Muscle of leg (tissue), 11 donors: ENCODE results near the gene ATP9A. TPM values are rescaled to one million over a fixed set of nuclear protein-coding genes. Genes with fewer than 3 reads are reported as not detected.
"Not testable (repeated sequence)": the region's sequence is repeated elsewhere in the genome, so short reads cannot be mapped to it uniquely, and the experiment has no call there.

Source experiments
- DNase-seq: peaks from one replicate; pipeline ENCODE4 v3.0.0; 2013
- H3K27ac ChIP-seq: one replicate; pipeline ENCODE4 v1.5.1; 2013; ENCODE audit warnings: mild to moderate bottlenecking, low read length, control low read depth
- H3K27me3 ChIP-seq: one replicate; pipeline ENCODE4 v1.6.1; 2013; ENCODE audit warnings: low read length; ENCODE audit not compliant: control insufficient read depth, insufficient read depth
- H3K36me3 ChIP-seq: one replicate; pipeline ENCODE4 v1.6.1; 2013; ENCODE audit warnings: low read length; ENCODE audit not compliant: control insufficient read depth, insufficient read depth
- H3K4me1 ChIP-seq: one replicate; pipeline ENCODE4 v1.6.1; 2013; ENCODE audit warnings: low read length; ENCODE audit not compliant: control insufficient read depth, insufficient read depth
- H3K4me3 ChIP-seq: one replicate; pipeline ENCODE4 v1.5.1; 2013; ENCODE audit warnings: low read length, control low read depth
- H3K9me3 ChIP-seq: replicated peaks from 2 replicates; pipeline ENCODE4 v1.6.1; 2013; ENCODE audit warnings: low read depth, low read length; ENCODE audit not compliant: control insufficient read depth
- WGBS: methylation state at CpG from one replicate; pipeline ENCODE4 v1.1.5; 2013; ENCODE audit warnings: missing lambda C conversion rate; ENCODE audit not compliant: insufficient coverage; 5-methylcytosine and 5-hydroxymethylcytosine counted together
- polyA plus RNA-seq, 8 donors: library from polyadenylated mRNA; unstranded; fragments of 120-200 nt; gene quantifications; one replicate each; pipeline versions ENCODE4 v1.2.1 to v1.2.3, GENCODE V29; 2013; ENCODE audit warnings: inconsistent platforms in 1 of 8, low replicate concordance in 1 of 8; ENCODE audit not compliant: insufficient read length in 8 of 8, insufficient read depth in 1 of 8
- total RNA-seq: library from RNA; stranded (reverse); fragments of 120-200 nt; gene quantifications from one replicate; pipeline ENCODE4 v1.2.4, GENCODE V29; 2013

The ATP9A gene
- total and polyA plus RNA-seq, 9 donors, result 39.4 to 79.4 (median 49.0) TPM

DNA sequence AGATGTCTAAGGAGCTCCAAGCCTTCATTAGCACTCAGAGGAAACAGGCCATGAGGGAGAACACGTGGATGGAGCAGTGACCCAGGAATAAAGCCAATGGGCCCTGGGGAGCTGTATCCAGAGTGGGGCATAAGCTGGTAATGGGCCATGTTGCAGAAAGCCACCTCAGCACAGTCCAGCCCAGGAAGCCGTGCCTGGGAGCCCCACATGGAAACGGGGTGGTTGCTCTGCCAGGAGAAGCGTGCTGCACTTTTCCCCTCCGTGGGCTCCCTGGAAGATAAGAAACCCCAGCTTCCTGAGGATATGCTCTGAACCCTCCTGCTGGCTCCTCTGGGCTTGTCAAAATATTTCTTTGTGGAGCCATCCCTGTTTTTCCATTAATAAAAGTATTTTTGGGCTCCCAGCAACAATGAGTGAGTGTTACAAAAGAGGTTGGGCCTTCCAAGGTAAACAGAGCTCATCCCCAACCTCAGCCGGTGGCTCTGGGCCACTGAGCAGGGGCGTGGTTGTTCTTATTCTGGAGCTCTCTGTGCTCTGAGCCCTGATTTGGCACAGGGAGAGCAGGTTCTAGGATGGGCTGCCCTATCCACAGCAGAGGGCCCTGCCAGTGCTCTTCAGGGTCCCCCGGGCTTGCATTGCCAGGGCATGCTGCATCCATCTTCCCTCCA, 194.5 kb downstream of the ATP9A start:
- Histone ChIP-seq H3K4me3 (no peak overlapping the region), H3K27me3 (no peaks in the 10 kb centered on the region)
- 38% methylated on average over 8 of the region's 8 CpGs for WGBS

DNA sequence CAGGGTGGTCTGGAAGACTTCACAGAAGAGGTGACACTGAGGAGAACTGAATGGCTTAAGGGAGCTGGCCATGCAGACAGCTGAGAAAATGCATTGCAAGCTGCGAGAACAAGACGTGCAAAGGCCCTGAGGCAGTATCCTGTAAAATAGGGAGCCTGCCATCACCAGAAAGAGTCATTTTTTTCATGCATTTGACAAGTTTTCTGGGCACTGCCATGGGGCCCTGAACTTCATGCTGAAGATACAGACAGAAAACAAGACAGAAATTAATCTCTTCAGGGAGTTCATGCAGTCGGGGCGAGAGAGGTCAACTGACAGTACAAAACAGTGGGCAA, 196.8 kb downstream of the ATP9A start:
- 79% methylated on average over 4 of the region's 4 CpGs for WGBS
- Histone ChIP-seq H3K27ac (peak overlapping the region; percentile 94), H3K4me1 (peaks cover 21% of the 10 kb centered on the region)

More for the DNA sequence above, 194.5 kb downstream of the ATP9A start:
- Histone ChIP-seq H3K36me3 (no peaks in the 10 kb centered on the region), H3K27ac (no peak overlapping the region), H3K4me1 (peaks cover 21% of the 10 kb centered on the region), H3K9me3 (no peaks in the 10 kb centered on the region)
- DNase-seq, result peak; percentile 79

DNA sequence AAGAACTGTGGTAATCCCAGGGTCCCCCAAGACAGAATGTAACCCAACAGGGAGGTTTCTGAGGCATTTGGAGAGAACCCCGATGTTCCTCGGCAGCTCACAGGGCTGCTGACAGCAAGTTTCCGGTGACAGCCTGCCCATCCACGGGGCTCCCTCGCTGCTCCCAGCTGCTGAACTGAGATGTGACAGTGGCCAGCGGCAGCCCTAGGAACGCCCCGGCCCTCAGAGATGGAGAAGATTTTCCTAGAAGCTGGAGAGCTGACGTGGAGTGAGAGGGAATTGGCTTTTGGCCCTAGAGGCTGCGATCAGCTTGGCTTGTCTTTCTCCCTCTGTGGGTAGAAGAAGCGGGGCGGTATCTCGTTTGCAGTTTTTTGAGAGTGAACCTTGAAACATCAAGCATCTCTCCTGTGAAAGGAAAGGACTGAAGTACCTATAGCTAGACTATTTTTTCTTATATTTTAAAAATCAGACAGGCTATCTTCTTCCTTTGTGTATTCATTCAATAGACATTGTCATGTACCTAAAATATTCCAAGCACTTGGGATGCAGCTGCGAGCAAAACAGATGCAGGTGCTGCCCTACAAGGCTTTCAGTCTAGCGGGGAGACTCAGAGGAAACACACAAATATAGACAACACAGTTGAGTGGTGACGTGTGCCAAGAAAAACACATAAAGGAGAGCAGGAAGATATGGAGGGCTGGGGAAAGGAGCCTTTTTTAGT, 197.3 kb downstream of the ATP9A start:
- Histone ChIP-seq H3K4me3 (peak overlapping the region; percentile 16), H3K27me3 (no peaks in the 10 kb centered on the region), H3K27ac (peak overlapping the region; percentile 94), H3K9me3 (no peaks in the 10 kb centered on the region), H3K4me1 (peaks cover 22% of the 10 kb centered on the region), H3K36me3 (no peaks in the 10 kb centered on the region)
- WGBS, result 7% methylated on average over 7 of the region's 16 CpGs
- peak; percentile 94 for DNase-seq

More for the DNA sequence above, 196.8 kb downstream of the ATP9A start:
- no peaks in the 10 kb centered on the region for H3K27me3 ChIP-seq
- DNase-seq, result no peak
- H3K36me3 ChIP-seq, result no peaks in the 10 kb centered on the region
- no peak overlapping the region for H3K4me3 ChIP-seq
- no peaks in the 10 kb centered on the region for H3K9me3 ChIP-seq

DNA sequence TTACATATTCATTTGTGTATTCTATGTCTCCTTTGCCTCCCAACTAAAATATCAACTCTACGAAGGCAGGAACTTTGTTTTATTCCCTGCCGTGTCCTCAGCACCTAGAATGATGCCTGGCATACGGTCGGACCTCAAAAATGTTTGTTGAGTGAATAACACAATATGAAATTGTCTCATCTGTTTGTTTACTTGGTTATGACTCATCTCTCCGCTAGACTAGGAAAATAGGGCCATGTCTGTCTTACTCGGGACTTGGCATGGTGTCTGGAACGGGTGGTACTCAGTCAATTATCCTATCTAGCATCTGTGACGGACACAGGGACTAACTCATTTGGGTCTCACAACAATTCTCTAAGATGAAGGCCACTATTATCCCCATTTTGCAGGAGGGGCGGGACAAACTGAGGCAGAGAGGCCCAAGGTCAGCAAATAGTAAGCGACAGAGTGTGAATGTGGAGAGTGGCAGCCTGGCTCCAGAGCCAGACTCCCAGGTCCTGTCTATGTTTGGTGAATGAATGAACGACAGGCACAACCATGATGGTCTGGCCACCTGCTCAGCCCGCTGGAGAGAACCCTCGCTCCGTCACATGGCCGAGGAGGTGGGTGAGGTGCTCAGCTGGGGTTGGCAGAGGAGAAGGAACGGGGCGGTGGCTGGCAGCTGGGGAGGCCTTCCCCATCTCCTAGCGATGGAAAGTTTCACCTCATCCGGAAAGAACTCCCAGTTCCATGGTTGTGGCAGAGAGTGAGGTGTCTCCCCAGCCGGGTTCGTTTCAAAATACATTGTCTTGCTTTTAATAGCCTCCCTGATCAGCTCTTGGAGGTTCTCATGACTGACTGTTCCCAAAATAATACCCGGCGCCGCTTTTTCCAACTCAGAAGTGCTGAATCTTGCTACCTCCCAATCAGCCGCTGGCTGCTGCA, 198.1 kb downstream of the ATP9A start:
- peak overlapping the region; percentile 94 for H3K27ac ChIP-seq
- peaks cover 30% of the 10 kb centered on the region for H3K4me1 ChIP-seq
- no peaks in the 10 kb centered on the region for H3K27me3 ChIP-seq
- peak; percentile 86 for DNase-seq
- WGBS, result 46% methylated on average over 17 of the region's 25 CpGs
- H3K4me3 ChIP-seq, result peak overlapping the region; percentile 16
- no peaks in the 10 kb centered on the region for H3K36me3 ChIP-seq
- H3K9me3 ChIP-seq, result no peaks in the 10 kb centered on the region

DNA sequence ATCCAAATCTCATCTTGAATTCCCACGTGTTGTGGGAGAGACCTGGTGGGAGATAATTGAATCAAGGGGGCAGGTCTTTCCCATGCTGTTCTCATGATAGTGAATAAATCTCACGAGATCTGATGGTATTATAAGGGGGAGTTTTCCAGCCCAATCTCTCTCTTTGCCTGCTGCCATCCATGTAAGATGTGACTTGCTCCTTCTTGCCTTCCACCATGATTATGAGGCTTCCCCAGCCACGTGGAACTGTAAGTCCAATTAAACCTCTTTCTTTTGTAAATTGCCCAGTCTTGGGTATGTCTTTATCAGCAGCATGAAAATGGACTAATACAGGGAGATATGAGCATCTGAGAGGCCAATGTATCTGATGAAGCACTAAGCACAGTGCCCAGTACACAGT, 199.7 kb downstream of the ATP9A start:
- H3K27ac ChIP-seq, H3K36me3 ChIP-seq, H3K4me3 ChIP-seq, H3K27me3 ChIP-seq, DNase-seq, H3K9me3 ChIP-seq: not testable (repeated sequence)
- H3K4me1 ChIP-seq, result peaks cover 37% of the 10 kb centered on the region
- WGBS, result no CpG with 5 or more reads among the region's 3 CpGs

DNA sequence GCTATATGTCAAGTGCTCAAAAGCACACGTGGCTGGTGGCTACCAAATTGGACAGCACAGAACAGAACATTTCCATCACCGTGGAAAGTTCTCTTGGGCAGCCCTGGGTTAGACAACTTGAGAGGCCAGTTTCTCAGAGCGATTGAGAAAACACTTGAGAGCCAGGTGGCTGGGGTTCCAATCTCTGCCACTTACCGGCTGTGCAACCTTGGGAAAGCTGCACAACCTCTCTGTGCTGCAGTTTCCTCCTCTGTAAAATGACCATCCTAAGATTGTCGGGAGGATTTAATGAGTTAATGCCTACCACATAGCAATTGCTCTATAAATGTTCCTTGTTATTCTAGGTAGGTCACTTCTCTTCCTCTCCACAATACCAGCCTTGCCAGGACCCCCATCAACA, 200.6 kb downstream of the ATP9A start:
- peaks cover 40% of the 10 kb centered on the region for H3K4me1 ChIP-seq
- H3K36me3 ChIP-seq, result no peaks in the 10 kb centered on the region
- no peak overlapping the region for H3K27ac ChIP-seq
- no peak overlapping the region for H3K4me3 ChIP-seq
- H3K9me3 ChIP-seq, result no peaks in the 10 kb centered on the region
- DNase-seq, result no peak
- WGBS, result 74% methylated on average over 3 of the region's 5 CpGs
- no peaks in the 10 kb centered on the region for H3K27me3 ChIP-seq

DNA sequence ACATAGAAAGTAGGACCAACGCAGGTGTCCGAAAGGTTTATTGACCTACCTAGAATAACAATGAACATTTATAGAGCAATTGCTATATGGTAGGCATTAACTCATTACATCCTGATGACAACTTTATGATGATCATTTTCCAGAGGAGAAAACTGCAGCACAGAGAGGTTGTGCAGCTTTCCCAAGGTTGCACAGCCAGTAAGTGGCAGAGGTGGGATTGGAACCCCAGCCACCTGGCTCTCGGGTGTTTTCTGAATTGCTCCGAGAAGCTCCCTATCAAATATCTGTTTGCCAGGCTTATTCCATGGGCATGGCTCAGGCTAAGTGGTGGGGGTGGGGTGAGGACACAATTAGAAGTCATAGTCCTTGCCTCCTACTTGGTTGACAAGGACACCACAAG, 201.6 kb downstream of the ATP9A start:
- Histone ChIP-seq H3K9me3 (no peaks in the 10 kb centered on the region), H3K4me1 (peaks cover 43% of the 10 kb centered on the region), H3K4me3 (no peak overlapping the region), H3K27ac (no peak overlapping the region), H3K36me3 (no peaks in the 10 kb centered on the region), H3K27me3 (peaks cover under 1% of the 10 kb centered on the region)
- WGBS, result no CpG with 5 or more reads among the region's 4 CpGs
- DNase-seq, result no peak

DNA sequence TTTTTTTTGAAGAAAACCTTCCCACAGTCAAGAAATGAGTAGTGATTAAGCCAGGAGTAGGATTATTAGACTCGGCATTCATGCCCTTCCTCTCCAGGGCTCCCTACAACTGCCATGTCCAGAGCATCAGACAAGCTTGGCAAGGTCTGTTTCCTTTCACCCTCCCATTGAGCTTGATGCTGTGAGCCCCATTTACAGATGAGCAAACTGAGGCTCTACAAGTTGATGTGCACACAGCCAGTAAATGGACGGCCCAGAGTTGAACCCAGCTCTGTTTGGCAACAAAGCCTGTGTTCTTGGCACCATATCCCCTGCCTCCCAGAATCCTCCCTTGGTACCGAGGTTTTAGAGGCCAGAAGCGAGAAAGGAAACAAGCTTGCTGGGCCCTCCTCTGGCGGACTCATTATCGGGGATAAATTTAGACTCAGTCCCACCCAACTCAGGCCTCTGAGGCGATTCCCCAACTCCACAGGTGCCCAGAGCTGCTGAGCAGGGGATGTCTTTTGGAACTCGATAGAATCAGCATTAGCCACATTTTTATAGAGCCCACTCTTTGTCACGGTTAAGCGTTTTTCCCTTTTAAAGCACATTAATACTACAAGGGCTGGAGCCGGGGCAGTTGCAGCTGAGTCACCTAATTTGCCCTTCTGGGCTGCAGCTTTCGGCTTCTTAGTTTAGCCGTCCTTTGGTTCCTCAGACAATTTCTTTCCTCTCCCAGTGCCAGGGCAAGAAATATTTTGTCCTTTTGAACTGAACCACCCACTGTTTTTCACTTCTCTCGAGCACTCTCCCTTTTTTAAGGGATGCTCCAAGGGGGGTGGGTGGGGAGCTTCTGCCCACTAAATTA, 202.7 kb downstream of the ATP9A start:
- 16% methylated on average over 12 of the region's 14 CpGs for WGBS
- Histone ChIP-seq H3K27ac (peak overlapping the region; percentile 60), H3K9me3 (no peaks in the 10 kb centered on the region), H3K4me3 (no peak overlapping the region), H3K27me3 (peaks cover 2% of the 10 kb centered on the region), H3K36me3 (no peaks in the 10 kb centered on the region), H3K4me1 (peaks cover 42% of the 10 kb centered on the region)
- peak; percentile 82 for DNase-seq

DNA sequence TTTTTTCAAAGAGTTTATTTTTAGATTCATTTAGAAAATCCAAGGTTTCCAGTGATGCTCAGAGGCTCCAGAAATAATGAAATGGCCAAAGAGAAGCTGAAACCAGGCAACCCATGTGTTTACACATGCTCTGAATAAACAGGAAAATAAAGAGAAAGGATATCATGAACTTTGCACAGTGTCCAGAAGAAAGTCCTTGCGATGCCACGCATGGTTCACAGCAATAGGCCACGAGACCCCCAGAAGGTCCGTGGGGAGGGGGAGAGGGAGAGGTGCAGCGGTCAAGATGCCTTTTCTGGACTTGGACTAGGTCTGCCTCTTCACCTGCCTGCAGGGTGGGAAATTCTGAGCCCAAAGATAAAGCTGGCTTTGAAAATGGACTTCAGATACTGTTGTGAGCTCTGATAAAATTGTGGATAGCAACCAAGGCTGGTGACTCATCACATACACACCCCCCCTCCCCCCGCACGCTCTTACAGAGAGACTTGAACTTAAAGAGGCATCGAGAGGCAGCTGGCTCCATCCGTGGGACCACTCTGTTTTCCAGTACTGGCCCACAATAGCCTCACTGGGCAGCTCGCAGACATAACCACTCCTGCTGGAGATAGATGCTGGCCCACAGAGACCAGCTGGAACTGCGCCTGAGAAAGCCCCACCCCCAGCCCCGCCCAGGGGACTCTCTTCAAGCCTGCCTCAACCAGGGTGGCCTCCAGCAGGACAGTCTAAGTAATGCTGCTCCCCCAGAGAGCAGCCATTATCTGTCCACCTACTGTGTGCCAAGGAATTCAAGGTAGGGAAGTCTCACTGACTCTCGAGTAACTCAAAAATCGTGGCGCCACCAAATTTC, 204.5 kb downstream of the ATP9A start:
- Histone ChIP-seq H3K9me3 (no peaks in the 10 kb centered on the region), H3K27ac (peak overlapping the region; percentile 98), H3K4me1 (peaks cover 40% of the 10 kb centered on the region), H3K4me3 (no peak overlapping the region), H3K27me3 (peaks cover 2% of the 10 kb centered on the region), H3K36me3 (no peaks in the 10 kb centered on the region)
- WGBS, result 9% methylated on average over 6 of the region's 15 CpGs
- DNase-seq, result peak; percentile 95
